ENCODE data around the gene KRCC1.

KRCC1 gene

DNA sequence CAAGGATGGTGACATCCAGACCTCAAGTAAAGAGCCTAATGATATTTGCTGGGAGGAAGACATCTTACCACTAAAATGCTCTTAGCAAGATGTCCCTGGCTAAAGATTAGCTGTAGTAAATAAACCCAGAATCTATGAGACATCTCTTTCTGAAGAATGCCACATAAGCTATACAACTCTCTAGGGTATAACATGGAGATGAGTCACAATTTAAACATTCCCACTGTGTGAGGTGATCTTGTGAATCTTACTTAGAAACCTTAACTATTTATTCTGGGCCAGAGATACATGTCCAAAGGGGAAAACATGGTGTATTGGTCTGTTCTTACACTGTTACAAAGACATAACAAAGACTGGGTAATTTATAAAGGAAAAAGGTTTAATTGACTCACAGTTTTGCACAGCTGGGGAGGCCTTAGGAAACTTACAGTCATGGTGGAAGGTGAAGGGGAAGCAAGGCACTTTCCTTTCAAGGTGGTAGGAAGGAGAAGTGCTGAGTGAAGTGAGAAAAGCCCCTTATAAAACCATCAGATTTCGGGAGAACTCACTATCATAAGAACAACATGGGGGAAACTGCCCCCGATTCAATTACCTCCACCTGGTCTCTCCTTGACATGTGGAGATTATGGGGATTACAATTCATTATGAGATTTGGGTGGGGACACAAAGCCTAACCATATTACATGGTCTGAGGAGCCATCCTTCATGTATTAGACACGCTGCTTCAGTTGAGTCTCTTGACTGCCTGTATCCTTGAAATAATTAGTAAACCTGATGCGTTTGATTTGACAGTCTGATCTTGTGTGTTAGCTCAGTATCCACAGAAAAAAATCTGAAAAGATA, 17.1 kb downstream of the KRCC1 start:
- no peak for TF ChIP-seq OSR1 (CRISPR knock-in tag; IDR thresholded peaks at IDR 0.05)
- TF ChIP-seq CSDC2 (CRISPR knock-in tag; IDR thresholded peaks at IDR 0.05), result no peak
- TF ChIP-seq ZFP30 (CRISPR knock-in tag; IDR thresholded peaks at IDR 0.05), result no peak
- TF ChIP-seq RARB (CRISPR knock-in tag; IDR thresholded peaks at IDR 0.05), result no peak
- TF ChIP-seq TCF4 (CRISPR knock-in tag; IDR thresholded peaks at IDR 0.05; ENCODE audit: borderline replicate concordance), result no peak
- TF ChIP-seq ARNTL (CRISPR knock-in tag; IDR thresholded peaks at IDR 0.05; ENCODE audit: borderline replicate concordance, low read depth), result no peak
- TF ChIP-seq, protein P1, sequence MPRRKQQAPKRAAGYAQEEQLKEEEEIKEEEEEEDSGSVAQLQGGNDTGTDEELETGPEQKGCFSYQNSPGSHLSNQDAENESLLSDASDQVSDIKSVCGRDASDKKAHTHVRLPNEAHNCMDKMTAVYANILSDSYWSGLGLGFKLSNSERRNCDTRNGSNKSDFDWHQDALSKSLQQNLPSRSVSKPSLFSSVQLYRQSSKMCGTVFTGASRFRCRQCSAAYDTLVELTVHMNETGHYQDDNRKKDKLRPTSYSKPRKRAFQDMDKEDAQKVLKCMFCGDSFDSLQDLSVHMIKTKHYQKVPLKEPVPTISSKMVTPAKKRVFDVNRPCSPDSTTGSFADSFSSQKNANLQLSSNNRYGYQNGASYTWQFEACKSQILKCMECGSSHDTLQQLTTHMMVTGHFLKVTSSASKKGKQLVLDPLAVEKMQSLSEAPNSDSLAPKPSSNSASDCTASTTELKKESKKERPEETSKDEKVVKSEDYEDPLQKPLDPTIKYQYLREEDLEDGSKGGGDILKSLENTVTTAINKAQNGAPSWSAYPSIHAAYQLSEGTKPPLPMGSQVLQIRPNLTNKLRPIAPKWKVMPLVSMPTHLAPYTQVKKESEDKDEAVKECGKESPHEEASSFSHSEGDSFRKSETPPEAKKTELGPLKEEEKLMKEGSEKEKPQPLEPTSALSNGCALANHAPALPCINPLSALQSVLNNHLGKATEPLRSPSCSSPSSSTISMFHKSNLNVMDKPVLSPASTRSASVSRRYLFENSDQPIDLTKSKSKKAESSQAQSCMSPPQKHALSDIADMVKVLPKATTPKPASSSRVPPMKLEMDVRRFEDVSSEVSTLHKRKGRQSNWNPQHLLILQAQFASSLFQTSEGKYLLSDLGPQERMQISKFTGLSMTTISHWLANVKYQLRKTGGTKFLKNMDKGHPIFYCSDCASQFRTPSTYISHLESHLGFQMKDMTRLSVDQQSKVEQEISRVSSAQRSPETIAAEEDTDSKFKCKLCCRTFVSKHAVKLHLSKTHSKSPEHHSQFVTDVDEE (CRISPR knock-in tag; IDR thresholded peaks at IDR 0.05), result no peak
- no peak for TF ChIP-seq SNAI2 (CRISPR knock-in tag; IDR thresholded peaks at IDR 0.05)
- TF ChIP-seq TOX (CRISPR knock-in tag; IDR thresholded peaks at IDR 0.05; ENCODE audit: borderline replicate concordance), result no peak
- TF ChIP-seq BACH2 (CRISPR knock-in tag; IDR thresholded peaks at IDR 0.05; ENCODE audit: borderline replicate concordance), result no peak
- TF ChIP-seq, protein P2, sequence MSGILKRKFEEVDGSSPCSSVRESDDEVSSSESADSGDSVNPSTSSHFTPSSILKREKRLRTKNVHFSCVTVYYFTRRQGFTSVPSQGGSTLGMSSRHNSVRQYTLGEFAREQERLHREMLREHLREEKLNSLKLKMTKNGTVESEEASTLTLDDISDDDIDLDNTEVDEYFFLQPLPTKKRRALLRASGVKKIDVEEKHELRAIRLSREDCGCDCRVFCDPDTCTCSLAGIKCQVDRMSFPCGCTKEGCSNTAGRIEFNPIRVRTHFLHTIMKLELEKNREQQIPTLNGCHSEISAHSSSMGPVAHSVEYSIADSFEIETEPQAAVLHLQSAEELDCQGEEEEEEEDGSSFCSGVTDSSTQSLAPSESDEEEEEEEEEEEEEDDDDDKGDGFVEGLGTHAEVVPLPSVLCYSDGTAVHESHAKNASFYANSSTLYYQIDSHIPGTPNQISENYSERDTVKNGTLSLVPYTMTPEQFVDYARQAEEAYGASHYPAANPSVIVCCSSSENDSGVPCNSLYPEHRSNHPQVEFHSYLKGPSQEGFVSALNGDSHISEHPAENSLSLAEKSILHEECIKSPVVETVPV (CRISPR knock-in tag; IDR thresholded peaks at IDR 0.05), result no peak
- no peak for TF ChIP-seq ZFP3 (CRISPR knock-in tag; IDR thresholded peaks at IDR 0.05)
- peak; percentile 96 for ATAC-seq

DNA sequence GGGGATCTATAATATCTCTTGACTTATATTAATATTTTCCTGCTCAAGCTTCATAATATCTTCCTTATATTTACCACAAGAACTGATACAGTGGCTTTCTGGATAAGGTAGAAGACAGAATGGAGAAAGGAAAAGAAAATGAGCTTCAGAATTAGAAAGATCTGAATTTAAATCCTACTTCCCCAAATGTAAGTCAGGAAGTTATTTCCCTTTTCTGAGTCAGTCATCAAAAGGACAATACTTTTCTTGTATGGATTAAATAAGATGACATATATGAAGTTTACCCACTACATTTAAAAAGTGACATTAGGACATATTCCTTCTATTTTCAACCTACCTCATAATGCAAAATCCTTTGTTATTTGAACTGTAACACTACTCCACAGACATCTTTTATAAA, 19.0 kb downstream of the KRCC1 start:
- TF ChIP-seq RARB (CRISPR knock-in tag; IDR thresholded peaks at IDR 0.05), result no peak
- no peak for TF ChIP-seq ZNF565 (CRISPR knock-in tag; conservative IDR thresholded peaks at IDR 0.05; ENCODE audit: low read depth)
- no peak for TF ChIP-seq ZFP30 (CRISPR knock-in tag; IDR thresholded peaks at IDR 0.05)
- TF ChIP-seq ZFP3 (CRISPR knock-in tag; IDR thresholded peaks at IDR 0.05), result no peak
- no peak for TF ChIP-seq ZNF70 (CRISPR knock-in tag; IDR thresholded peaks at IDR 0.05)
- TF ChIP-seq ESRRG (CRISPR knock-in tag; IDR thresholded peaks at IDR 0.05), result no peak
- TF ChIP-seq, protein P3, sequence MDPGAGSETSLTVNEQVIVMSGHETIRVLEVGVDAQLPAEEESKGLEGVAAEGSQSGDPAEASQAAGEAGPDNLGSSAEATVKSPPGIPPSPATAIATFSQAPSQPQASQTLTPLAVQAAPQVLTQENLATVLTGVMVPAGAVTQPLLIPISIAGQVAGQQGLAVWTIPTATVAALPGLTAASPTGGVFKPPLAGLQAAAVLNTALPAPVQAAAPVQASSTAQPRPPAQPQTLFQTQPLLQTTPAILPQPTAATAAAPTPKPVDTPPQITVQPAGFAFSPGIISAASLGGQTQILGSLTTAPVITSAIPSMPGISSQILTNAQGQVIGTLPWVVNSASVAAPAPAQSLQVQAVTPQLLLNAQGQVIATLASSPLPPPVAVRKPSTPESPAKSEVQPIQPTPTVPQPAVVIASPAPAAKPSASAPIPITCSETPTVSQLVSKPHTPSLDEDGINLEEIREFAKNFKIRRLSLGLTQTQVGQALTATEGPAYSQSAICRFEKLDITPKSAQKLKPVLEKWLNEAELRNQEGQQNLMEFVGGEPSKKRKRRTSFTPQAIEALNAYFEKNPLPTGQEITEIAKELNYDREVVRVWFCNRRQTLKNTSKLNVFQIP (CRISPR knock-in tag; IDR thresholded peaks at IDR 0.05; ENCODE audit: borderline replicate concordance, low read depth), result no peak
- no peak for TF ChIP-seq GLIS3 (CRISPR knock-in tag; IDR thresholded peaks at IDR 0.05)
- no peak for TF ChIP-seq TOX (CRISPR knock-in tag; IDR thresholded peaks at IDR 0.05; ENCODE audit: borderline replicate concordance)
- TF ChIP-seq, protein P4, sequence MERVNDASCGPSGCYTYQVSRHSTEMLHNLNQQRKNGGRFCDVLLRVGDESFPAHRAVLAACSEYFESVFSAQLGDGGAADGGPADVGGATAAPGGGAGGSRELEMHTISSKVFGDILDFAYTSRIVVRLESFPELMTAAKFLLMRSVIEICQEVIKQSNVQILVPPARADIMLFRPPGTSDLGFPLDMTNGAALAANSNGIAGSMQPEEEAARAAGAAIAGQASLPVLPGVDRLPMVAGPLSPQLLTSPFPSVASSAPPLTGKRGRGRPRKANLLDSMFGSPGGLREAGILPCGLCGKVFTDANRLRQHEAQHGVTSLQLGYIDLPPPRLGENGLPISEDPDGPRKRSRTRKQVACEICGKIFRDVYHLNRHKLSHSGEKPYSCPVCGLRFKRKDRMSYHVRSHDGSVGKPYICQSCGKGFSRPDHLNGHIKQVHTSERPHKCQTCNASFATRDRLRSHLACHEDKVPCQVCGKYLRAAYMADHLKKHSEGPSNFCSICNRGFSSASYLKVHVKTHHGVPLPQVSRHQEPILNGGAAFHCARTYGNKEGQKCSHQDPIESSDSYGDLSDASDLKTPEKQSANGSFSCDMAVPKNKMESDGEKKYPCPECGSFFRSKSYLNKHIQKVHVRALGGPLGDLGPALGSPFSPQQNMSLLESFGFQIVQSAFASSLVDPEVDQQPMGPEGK (CRISPR knock-in tag; IDR thresholded peaks at IDR 0.05; ENCODE audit: borderline replicate concordance), result no peak
- TF ChIP-seq, protein P5, sequence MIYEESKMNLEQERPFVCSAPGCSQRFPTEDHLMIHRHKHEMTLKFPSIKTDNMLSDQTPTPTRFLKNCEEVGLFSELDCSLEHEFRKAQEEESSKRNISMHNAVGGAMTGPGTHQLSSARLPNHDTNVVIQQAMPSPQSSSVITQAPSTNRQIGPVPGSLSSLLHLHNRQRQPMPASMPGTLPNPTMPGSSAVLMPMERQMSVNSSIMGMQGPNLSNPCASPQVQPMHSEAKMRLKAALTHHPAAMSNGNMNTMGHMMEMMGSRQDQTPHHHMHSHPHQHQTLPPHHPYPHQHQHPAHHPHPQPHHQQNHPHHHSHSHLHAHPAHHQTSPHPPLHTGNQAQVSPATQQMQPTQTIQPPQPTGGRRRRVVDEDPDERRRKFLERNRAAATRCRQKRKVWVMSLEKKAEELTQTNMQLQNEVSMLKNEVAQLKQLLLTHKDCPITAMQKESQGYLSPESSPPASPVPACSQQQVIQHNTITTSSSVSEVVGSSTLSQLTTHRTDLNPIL (CRISPR knock-in tag; IDR thresholded peaks at IDR 0.05; ENCODE audit: low read depth), result no peak
- TF ChIP-seq CSDC2 (CRISPR knock-in tag; IDR thresholded peaks at IDR 0.05), result no peak
- TF ChIP-seq ZNF8 (CRISPR knock-in tag; IDR thresholded peaks at IDR 0.05), result no peak
- ATAC-seq, result no peak

DNA sequence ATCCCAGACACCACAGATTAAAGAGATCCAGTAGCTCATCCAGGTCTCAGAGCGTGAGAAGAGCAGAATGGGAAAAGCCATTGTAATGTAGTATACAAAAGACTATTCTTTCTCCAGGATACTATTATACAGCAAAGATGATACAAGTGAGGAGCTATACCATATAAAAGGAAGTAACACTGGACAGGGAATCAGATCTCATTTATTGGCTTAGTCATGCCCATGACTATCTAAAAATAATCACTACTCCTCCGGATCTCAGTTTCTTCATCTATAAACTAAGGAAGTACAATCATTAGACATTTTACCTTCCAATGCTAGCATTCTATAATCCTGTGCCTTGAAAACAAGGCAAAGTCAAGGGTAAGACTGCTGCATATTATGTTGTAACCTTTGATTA, 19.4 kb downstream of the KRCC1 start:
- ATAC-seq, result no peak
- TF ChIP-seq ZNF70 (CRISPR knock-in tag; IDR thresholded peaks at IDR 0.05), result no peak
- TF ChIP-seq ZNF565 (CRISPR knock-in tag; conservative IDR thresholded peaks at IDR 0.05; ENCODE audit: low read depth), result no peak
- no peak for TF ChIP-seq ARNTL (CRISPR knock-in tag; IDR thresholded peaks at IDR 0.05; ENCODE audit: borderline replicate concordance, low read depth)
- TF ChIP-seq, protein P3 (CRISPR knock-in tag; IDR thresholded peaks at IDR 0.05; ENCODE audit: borderline replicate concordance, low read depth), result no peak
- no peak for TF ChIP-seq TOX (CRISPR knock-in tag; IDR thresholded peaks at IDR 0.05; ENCODE audit: borderline replicate concordance)
- TF ChIP-seq OSR1 (CRISPR knock-in tag; IDR thresholded peaks at IDR 0.05), result no peak
- no peak for TF ChIP-seq BACH2 (CRISPR knock-in tag; IDR thresholded peaks at IDR 0.05; ENCODE audit: borderline replicate concordance)
- no peak for TF ChIP-seq ESRRG (CRISPR knock-in tag; IDR thresholded peaks at IDR 0.05)
- TF ChIP-seq, protein P2 (CRISPR knock-in tag; IDR thresholded peaks at IDR 0.05), result no peak
- no peak for TF ChIP-seq TCF4 (CRISPR knock-in tag; IDR thresholded peaks at IDR 0.05; ENCODE audit: borderline replicate concordance)
- no peak for TF ChIP-seq ZC3H10 (CRISPR knock-in tag; IDR thresholded peaks at IDR 0.05)
- TF ChIP-seq ZNF8 (CRISPR knock-in tag; IDR thresholded peaks at IDR 0.05), result no peak
- TF ChIP-seq, protein P5 (CRISPR knock-in tag; IDR thresholded peaks at IDR 0.05; ENCODE audit: low read depth), result no peak

All from SK-N-SH treated with all-trans-retinoic acid at 6 μM for 48 hours (cell line).